HG02981 (cell line): Measurements from ENCODE around the gene DPYD.

Source experiments
- ATAC-seq: cut with Tn5 transposase; IDR thresholded peaks from one replicate; pipeline ENCODE4 v1.9.1; 2021; ENCODE audit warnings: mild to moderate bottlenecking, moderate library complexity; ENCODE audit not compliant: unreplicated experiment

Gene DPYD

DNA sequence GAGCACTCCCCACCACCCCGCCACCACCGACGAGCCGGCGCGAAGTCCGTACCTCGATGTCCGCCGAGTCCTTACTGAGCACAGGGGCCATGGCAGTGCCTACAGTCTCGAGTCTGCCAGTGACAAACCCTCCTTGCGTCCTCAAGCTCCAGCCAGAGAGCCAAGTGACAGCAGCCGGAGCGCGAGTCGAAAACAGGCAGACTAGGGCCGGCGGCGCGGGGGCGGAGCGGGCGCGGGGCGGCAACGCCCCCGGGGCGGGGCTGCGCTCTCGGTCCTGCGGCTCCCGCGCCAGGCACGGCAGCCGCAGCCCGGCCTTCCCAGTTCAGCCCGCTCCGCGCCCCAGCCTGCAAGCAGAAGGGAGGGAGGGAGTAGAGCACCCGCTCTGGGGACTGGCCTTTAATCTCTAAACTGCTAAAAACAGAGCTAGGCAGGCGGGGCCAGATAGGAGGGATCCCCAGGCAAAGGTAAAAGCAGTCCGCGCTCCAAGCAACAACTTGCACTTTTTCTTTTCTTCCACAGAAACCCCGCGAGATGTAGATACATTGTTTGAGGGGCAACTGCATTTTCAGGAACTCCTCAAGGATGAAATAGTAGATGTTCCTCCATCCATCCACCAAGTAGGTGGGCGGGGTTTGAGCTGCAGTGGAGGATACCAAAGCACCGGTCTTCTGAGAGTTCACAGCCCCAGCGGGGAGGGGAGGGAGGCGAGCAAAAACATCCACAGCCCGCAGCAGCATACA is at the start of gene DPYD:
TSS of gene DPYD (minus strand) at position 203 of the 740 bp plus-strand sequence. CDS start at position 91, 112 bp downstream.
- peak; percentile 88 for ATAC-seq

DNA sequence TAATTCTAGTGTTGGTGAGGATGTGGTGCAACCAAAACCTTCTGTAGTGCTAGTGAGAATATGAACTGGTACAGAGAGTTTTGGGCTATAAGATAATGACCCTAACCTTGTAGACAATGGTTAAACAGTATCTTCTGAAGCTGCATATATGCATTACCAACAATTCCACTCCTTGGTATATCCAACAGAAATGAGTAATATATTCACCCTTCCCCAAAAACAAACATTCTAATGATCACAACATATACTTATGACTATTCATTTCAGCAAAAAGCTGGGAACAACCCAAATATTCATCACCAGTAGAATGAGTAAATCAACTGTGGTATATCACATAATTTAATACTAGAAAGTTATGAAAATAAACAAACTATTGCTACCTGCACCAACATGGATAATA is 39.6 kb upstream of the DPYD start:
- no peak for ATAC-seq

- ATAC-seq = no peak
Observed at GRCh38 chr1:97947695-97948094, 26.9 kb upstream of the DPYD start.

DNA sequence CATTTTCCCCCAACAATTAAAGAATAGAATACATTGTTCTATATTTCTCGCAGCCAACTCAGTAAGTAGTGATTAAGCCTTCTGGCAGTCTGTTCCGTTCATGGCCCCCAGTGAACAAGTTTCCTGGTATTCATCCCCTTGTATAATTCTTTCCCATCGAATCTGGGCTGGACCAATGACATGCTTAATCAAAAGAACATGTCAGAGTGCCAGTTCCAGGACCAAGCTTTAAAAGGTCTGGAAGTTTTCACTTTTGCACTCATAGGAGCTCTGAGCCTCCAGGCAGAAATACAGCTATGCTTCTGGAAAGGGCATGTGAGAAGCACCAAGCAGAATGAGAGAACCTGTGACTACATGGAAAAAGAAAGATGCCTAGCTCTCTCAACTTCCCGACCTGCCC is 22.5 kb upstream of the DPYD start:
- no peak for ATAC-seq

DNA sequence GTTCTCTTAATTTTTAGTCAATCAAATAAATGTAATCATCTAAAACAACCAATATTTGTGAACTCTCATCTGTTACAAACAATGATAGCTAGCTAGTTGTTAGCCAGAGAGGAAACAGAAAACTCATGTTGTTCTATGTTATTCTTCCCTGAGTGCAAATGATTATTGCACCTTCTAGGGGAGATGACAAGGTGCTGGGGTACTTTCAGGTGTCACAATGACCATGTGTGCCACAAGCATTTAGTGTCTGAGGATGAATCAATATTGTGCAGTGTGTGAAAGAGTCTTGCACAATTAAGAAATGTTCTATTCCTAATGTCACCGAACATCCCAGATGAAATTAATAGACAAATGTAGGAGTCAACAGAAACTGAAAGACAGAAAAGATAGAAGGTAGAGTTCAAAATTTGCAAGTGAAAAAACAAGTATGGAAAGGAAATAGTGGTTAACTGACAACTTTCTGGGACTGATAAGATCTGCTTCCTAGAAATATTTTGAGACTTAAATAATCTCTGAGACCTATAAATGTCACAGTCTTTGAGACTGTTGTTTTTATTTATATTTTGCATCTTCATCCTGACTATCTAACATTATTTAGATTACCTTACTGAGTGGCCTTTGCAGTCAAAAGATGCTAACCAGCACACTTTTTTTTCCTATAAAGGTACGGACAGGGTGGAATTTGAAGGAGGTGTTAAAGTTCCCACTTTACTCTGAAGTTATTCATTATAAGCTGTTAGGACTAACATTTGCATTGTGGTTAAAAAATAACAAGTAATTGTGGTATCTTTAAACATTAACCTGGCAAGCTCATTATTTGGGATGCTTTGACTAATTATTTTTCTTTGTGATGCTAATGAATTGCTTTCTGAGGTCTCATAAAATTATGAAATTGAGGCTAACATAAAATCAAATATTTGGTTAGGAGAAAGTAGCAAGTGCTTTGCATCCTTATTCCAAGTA is 21.6 kb upstream of the DPYD start:
- no peak for ATAC-seq

GRCh38 chr1:97938285-97938642 is 17.4 kb upstream of the DPYD start:
- no peak for ATAC-seq

DNA sequence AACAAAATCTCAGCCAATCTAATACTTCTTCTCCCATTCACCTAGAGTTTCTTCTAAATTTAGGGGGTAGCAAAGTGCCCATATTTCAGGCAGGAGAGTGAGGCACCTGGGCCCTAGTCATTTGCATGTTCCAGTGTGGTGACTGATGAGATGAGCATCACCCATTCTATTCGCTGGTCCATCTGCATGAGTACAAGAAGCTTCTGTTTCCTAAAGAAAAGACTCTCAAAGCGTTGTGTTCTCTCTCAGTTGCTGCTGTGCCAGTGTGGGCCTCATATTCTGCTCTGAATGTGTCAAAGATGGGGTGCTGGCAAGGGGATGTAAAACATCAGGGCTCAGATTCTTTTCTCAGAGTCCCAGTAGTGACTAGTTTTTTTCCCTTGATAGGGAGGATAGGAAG is 16.1 kb upstream of the DPYD start:
- ATAC-seq = no peak

GRCh38 chr1:97934491-97934890 is 13.7 kb upstream of the DPYD start:
- ATAC-seq = no peak

DNA sequence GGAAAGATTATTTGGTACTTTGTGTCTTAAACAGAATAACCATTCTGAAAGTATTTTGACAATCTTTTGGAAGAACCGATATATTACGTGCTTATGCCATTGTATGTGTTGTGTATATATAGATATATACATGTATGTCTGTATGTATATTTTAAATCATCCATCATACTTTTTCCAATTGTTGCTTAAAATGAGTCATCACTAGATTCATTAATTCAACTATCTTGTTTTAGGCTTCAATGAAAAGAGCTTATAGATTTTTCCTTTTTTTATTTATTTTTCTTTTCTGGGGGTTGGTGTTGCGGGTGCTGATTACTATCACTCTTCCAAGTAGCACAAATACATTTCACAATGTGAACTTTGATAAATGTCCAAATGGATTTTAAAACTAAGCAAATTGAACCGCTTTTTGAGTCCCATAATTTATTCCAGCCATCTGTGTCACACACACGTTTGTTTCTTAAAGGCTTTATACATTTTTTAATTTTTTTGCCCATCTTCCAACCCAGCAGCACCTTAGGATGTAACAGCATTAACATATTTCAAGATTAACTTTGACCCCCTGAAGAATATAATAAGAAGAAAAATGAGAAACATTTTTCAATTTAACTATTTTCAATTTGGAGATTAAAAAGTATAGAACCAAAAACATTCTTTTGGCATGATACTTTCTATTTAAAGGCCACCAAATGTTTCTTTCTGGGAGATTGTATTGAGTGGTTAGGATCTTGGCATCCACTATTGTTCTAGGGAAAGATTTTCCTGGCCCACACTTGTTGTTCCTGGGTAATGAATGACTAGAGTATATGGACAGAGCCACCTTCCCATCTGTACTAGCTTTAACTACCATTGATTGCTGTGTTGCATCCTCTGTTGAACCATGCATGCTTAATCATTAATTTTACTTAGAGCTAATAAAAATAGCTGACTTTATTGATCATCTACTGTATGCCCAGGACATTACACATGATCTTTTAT is 9.3 kb upstream of the DPYD start:
- ATAC-seq = no peak

DNA sequence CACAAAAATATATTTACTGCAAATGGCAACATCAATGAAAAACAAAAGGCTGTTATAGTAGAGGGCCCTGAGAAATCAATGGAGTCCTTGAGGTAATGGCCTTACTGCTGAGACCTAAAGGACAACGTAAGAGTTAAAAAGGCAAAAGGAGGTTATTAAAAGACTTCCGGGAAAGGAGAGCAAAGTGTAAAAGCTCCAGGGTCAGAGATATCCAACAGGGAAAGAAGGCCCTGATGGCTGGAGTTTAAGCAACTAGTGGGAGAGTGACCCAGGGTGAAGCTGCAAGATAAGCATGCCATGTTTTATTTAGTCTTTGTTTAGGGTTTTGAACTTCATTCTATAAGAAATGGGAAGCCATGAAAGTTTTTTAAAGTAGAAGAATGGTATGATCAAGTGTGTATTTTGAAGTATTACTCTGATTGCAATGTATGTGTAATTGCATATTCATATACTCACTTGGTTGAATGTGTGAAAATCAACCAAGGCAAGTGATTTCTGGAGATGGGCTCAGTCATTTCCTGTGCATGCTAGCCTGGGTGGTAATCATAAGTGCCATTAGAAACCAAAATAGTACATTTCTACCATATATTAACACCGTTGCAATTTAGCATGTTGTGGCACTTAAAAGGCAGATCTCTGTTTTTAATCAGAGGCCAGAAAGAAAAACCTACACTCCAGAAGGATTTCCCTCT is 5.3 kb upstream of the DPYD start:
- ATAC-seq = no peak

DNA sequence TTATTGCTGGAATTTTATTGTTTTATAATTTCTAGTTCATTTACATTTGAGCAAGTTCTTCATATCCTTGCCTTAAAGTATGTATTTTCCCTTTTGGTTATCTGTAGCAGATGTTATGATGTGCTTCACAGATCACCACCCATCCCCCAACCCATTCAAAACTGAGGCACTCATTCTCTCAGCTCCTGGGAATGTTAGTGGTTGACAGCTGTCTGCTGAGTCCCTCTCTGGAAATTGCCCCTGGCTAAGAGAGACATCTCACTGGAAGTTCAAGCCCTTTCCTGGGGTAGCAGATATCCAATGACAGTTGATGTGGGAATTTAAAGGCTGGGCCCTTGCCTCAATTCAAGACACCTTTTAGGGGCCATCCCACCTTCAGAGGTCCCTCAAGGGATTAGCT is 4.3 kb upstream of the DPYD start:
- no peak for ATAC-seq

DNA sequence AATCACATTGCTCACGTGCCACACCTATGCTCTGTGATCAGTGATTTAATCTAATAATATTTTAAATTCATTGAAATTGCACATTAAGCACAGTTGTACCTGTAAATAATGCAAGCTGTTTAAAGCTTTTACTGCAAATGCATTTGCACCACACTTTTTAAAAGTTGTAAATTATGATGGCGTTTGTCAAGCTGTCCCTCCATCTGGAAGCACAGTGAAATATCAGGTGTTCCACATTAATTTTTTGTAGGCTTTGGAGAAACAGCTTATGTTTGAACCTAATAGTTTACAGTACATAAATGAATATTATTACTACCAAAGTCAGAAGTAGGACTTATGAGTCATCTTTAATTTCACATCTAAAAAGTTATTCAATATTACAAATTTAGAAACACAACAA is 3.0 kb upstream of the DPYD start:
- no peak for ATAC-seq

DNA sequence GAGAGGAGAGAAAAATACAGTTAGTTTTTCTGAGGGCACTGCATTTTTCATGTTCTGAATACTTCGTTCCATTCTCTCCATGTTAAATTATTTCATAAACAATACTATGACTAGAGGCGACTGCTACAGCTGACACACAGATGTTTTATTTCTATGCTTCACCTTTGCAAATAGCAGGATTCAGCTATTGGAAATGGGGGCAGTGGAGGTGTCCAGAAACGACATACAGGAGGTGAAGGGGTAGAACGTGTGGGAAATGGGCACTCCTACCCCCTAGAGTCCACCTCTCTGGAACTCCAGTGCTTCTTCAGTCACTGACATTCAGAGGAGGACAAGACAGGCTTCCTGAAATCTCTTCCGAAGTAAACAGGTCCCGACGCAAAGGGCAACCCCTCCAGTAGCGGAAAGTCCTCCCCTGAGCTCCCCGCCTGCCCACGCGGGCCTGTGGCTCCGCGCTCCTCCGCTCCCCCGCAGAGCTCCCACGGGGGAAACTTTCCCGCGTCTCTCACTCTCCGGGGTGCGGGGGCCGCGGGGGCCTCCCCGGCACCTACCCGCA is 480 bp downstream of the DPYD start:
- peak; percentile 14 for ATAC-seq

GRCh38 chr1:97919585-97920261 is 1.1 kb downstream of the DPYD start:
- no peak for ATAC-seq

GRCh38 chr1:97918961-97919360 is 1.9 kb downstream of the DPYD start:
- ATAC-seq = no peak

- ATAC-seq = no peak
Observed at GRCh38 chr1:97913506-97914139, 7.2 kb downstream of the DPYD start.

- ATAC-seq = no peak
Observed at GRCh38 chr1:97911266-97912215, 9.3 kb downstream of the DPYD start.

GRCh38 chr1:97909266-97909665 is 11.6 kb downstream of the DPYD start:
- ATAC-seq = no peak
